Hepatocyte (in vitro differentiated cells): ENCODE results near the gene PZP.

ENCODE experiments used
- EZH2 ChIP-seq: fragments of 200-600 bp; sonication (generic); IDR thresholded peaks from 2 replicates; pipeline ENCODE4 v1.6.1; 2016; ENCODE audit warnings: antibody characterized with exemption, mild to moderate bottlenecking, borderline replicate concordance
- TF ChIP-seq, protein P1 (sequence below): fragments of 200-600 bp; sonication (generic); IDR thresholded peaks from 2 replicates; pipeline ENCODE4 v1.5.1; 2016; ENCODE audit warnings: antibody characterized with exemption, mild to moderate bottlenecking; ENCODE audit not compliant: poor library complexity

DNA sequence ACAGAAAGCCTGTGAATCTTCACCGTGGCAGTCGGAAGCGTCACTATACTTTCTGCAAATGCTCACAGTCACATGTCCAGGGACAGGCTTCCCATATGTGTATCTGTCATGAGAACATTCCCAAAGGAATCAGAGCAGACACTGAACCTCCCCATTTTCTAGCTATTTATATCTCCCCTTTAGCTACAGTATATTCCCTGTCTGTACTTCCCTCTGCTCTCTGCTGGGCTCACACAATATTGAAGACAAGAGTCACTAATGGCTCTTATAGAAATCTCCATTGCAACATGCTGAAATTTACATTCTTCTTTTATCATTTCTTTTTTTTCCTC lies 100.7 kb downstream of the PZP start:
- TF ChIP-seq EZH2: no peak
- TF ChIP-seq, protein P1, sequence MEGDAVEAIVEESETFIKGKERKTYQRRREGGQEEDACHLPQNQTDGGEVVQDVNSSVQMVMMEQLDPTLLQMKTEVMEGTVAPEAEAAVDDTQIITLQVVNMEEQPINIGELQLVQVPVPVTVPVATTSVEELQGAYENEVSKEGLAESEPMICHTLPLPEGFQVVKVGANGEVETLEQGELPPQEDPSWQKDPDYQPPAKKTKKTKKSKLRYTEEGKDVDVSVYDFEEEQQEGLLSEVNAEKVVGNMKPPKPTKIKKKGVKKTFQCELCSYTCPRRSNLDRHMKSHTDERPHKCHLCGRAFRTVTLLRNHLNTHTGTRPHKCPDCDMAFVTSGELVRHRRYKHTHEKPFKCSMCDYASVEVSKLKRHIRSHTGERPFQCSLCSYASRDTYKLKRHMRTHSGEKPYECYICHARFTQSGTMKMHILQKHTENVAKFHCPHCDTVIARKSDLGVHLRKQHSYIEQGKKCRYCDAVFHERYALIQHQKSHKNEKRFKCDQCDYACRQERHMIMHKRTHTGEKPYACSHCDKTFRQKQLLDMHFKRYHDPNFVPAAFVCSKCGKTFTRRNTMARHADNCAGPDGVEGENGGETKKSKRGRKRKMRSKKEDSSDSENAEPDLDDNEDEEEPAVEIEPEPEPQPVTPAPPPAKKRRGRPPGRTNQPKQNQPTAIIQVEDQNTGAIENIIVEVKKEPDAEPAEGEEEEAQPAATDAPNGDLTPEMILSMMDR: no peak
